Spleen (tissue), 7 donors: Measurements from ENCODE around the gene PROK1.

Source experiments
- CTCF ChIP-seq, 11 experiments: fragments of 200-600 bp in 7 of 11; fragments of 450-650 bp in 4 of 11; sonication (generic) in 4 of 11; IDR thresholded peaks in 8 of 11; conservative IDR thresholded peaks in 3 of 11; 1 replicate in 7 of 11; 2 replicates in 4 of 11; pipeline versions ENCODE4 v1.4.0 to v1.8.0; 2016 to 2021; ENCODE audit warnings: antibody characterized with exemption in 11 of 11, inconsistent platforms in 4 of 11, mild to moderate bottlenecking in 1 of 11
- POLR2AphosphoS5 ChIP-seq, 3 donors: sonication (generic); formaldehyde crosslinking; IDR thresholded peaks; one replicate each; pipeline ENCODE4 v1.5.1; 2017; ENCODE audit warnings: antibody characterized with exemption in 3 of 3
- donor health status: DM: no; HTN: no; CAD: no; lungs with moderate emphysema.
- donor health status: DM: no; HTN: no; CAD: no.
- donor health status: DM: no; HTN: no; CAD: no.

DNA sequence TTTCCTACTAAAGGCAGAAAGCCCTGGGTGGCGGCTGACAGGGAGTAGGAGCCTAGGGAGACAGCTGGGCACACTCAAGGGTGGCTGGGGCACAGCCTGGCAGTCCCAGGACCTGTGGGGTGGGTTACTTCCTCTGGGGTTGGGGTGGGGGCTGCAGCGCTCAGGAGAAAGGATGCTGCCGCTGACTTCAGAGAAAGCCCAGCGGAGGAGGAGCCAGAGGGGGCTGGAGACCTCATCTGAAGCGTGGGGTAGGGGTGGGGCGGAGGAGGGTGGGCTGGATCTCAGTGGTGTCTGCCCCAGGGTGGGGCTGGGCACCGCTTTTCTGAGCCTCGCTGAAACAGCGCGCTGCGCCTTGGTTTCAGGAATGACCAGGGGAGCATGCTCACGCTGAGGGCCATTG is 37.2 kb downstream of the PROK1 start:
- no peak for TF ChIP-seq CTCF (IDR thresholded peaks at IDR 0.05 in 8 of 11, conservative IDR thresholded peaks at IDR 0.05 in 3 of 11)
- TF ChIP-seq POLR2AphosphoS5 (IDR thresholded peaks at IDR 0.05): no peak
